H9 (cell line): Measurements from ENCODE around the gene ADCY5. TPM values are rescaled to one million over a fixed set of nuclear protein-coding genes. Genes with fewer than 3 reads are reported as not detected.

Experiments used
- DNase-seq: peaks from one replicate; pipeline ENCODE4 v3.0.0-alpha.2; 2017
- H2AFZ ChIP-seq: one replicate; pipeline ENCODE4 v1.6.1; 2013; ENCODE audit warnings: mild to moderate bottlenecking, low read length, control low read depth, moderate library complexity
- H2AK5ac ChIP-seq: 2 replicates; pipeline ENCODE4 v1.6.1; 2013; ENCODE audit warnings: low read length, control low read depth, mixed read lengths; ENCODE audit not compliant: insufficient read length
- H2BK120ac ChIP-seq: one replicate; pipeline ENCODE4 v1.6.1; 2013; ENCODE audit warnings: low read depth, mild to moderate bottlenecking, low read length, control low read depth, inconsistent platforms; ENCODE audit not compliant: poor library complexity, severe bottlenecking
- H2BK12ac ChIP-seq: 2 replicates; pipeline ENCODE4 v1.6.1; 2013; ENCODE audit warnings: low read length, control low read depth, mixed read lengths, low read depth; ENCODE audit not compliant: insufficient read length
- H2BK15ac ChIP-seq: 2 replicates; pipeline ENCODE4 v1.6.1; 2013; ENCODE audit warnings: low read depth, low read length, control low read depth
- H2BK20ac ChIP-seq: one replicate; pipeline ENCODE4 v1.6.1; 2013; ENCODE audit warnings: low read depth, mild to moderate bottlenecking, low read length, control low read depth, inconsistent platforms; ENCODE audit not compliant: poor library complexity, severe bottlenecking
- H2BK5ac ChIP-seq: 2 replicates; pipeline ENCODE4 v1.6.1; 2013; ENCODE audit warnings: low read length, control low read depth, mixed read lengths; ENCODE audit not compliant: insufficient read length
- H3K14ac ChIP-seq: 2 replicates; pipeline ENCODE4 v1.6.1; 2013; ENCODE audit warnings: low read length, control low read depth; ENCODE audit not compliant: insufficient read depth
- H3K18ac ChIP-seq: 2 replicates; pipeline ENCODE4 v1.6.1; 2013; ENCODE audit warnings: low read depth, mild to moderate bottlenecking, mixed read lengths, low read length, control low read depth; ENCODE audit not compliant: insufficient read length
- H3K23ac ChIP-seq: 2 replicates; pipeline ENCODE4 v1.6.1; 2013; ENCODE audit warnings: low read length, control low read depth, mixed read lengths, low read depth; ENCODE audit not compliant: insufficient read length
- H3K23me2 ChIP-seq: 2 replicates; pipeline ENCODE4 v1.6.1; 2013; ENCODE audit warnings: low read depth, mild to moderate bottlenecking, mixed read lengths, low read length, control low read depth; ENCODE audit not compliant: insufficient read length, poor library complexity, severe bottlenecking
- H3K27ac ChIP-seq: 2 replicates; pipeline ENCODE4 v1.5.1; 2013; ENCODE audit warnings: low read length, control low read depth, mixed read lengths, low read depth; ENCODE audit not compliant: insufficient read length
- H3K27me3 ChIP-seq: 2 replicates; pipeline ENCODE4 v1.6.1; 2013; ENCODE audit warnings: low read length, control low read depth, inconsistent platforms; ENCODE audit not compliant: insufficient read depth
- H3K4ac ChIP-seq: 2 replicates; pipeline ENCODE4 v1.6.1; 2013; ENCODE audit warnings: low read depth, mild to moderate bottlenecking, control low read depth, inconsistent platforms, low read length, moderate library complexity
- H3K4me1 ChIP-seq: 2 replicates; pipeline ENCODE4 v1.6.1; 2013; ENCODE audit warnings: low read length, control low read depth, inconsistent platforms; ENCODE audit not compliant: insufficient read depth
- H3K4me2 ChIP-seq: 2 replicates; pipeline ENCODE4 v1.6.1; 2013; ENCODE audit warnings: low read length, control low read depth, mixed read lengths; ENCODE audit not compliant: insufficient read length, insufficient read depth
- H3K56ac ChIP-seq: 2 replicates; pipeline ENCODE4 v1.6.1; 2013; ENCODE audit warnings: low read depth, mild to moderate bottlenecking, mixed read lengths, low read length, control low read depth; ENCODE audit not compliant: insufficient read length
- H3K79me1 ChIP-seq: 2 replicates; pipeline ENCODE4 v1.6.1; 2013; ENCODE audit warnings: low read depth, mild to moderate bottlenecking, moderate library complexity, low read length, control low read depth, inconsistent platforms; ENCODE audit not compliant: insufficient read depth, poor library complexity, severe bottlenecking
- H3K79me2 ChIP-seq: 2 replicates; pipeline ENCODE4 v1.6.1; 2013; ENCODE audit warnings: low read length, control low read depth, inconsistent platforms; ENCODE audit not compliant: insufficient read depth
- H3K9ac ChIP-seq: 2 replicates; pipeline ENCODE4 v1.6.1; 2013; ENCODE audit warnings: low read length, control low read depth, mixed read lengths; ENCODE audit not compliant: insufficient read length; ENCODE audit errors: extremely low read depth
- H3K9me3 ChIP-seq: one replicate; pipeline ENCODE4 v1.6.1; 2013; ENCODE audit warnings: low read depth, low read length, inconsistent platforms; ENCODE audit not compliant: control insufficient read depth
- H3T11ph ChIP-seq: one replicate; pipeline ENCODE4 v1.6.1; 2013; ENCODE audit warnings: mild to moderate bottlenecking, low read length, control low read depth, inconsistent platforms
- H4K20me1 ChIP-seq: one replicate; pipeline ENCODE4 v1.6.1; 2013; ENCODE audit not compliant: control insufficient read depth, insufficient read length, insufficient read depth
- H4K5ac ChIP-seq: 2 replicates; pipeline ENCODE4 v1.6.1; 2013; ENCODE audit warnings: low read depth, mild to moderate bottlenecking, mixed read lengths, low read length, control low read depth; ENCODE audit not compliant: insufficient read length
- H4K8ac ChIP-seq: replicated peaks from 2 replicates; pipeline ENCODE4 v1.6.1; 2013; ENCODE audit warnings: low read length, control low read depth, mixed read lengths, low read depth; ENCODE audit not compliant: insufficient read length
- H4K91ac ChIP-seq: 2 replicates; pipeline ENCODE4 v1.6.1; 2013; ENCODE audit warnings: low read depth, mild to moderate bottlenecking, moderate library complexity, mixed read lengths, low read length, control low read depth; ENCODE audit not compliant: insufficient read length
- H3K27ac Mint-ChIP-seq, 3 experiments: 2 replicates in 2 of 3; 3 replicates in 1 of 3; pipeline ENCODE4 v1.8.0; 2020 to 2021; ENCODE audit warnings: mixed read lengths in 3 of 3, mild to moderate bottlenecking in 1 of 3, moderate library complexity in 1 of 3
- H3K27me3 Mint-ChIP-seq: 2 replicates; pipeline ENCODE4 v1.8.0; 2021; ENCODE audit warnings: low read depth, mild to moderate bottlenecking, moderate library complexity, mixed read lengths
- H3K36me3 Mint-ChIP-seq, 3 experiments: 2 replicates in 2 of 3; 3 replicates in 1 of 3; pipeline ENCODE4 v1.8.0; 2020 to 2021; ENCODE audit warnings: low read depth in 3 of 3, mixed read lengths in 3 of 3; ENCODE audit not compliant: insufficient read depth in 1 of 3
- H3K4me1 Mint-ChIP-seq, 2 experiments: 2 replicates each; pipeline ENCODE4 v1.8.0; 2020; ENCODE audit warnings: mixed read lengths in 2 of 2
- H3K4me3 Mint-ChIP-seq, 2 experiments: 2 replicates in 1 of 2; 3 replicates in 1 of 2; pipeline ENCODE4 v1.8.0; 2020 to 2021; ENCODE audit warnings: mild to moderate bottlenecking in 2 of 2, mixed read lengths in 2 of 2, moderate library complexity in 1 of 2
- H3K9me3 Mint-ChIP-seq, 2 experiments: 2 replicates in 1 of 2; 3 replicates in 1 of 2; pipeline ENCODE4 v1.8.0; 2020; ENCODE audit warnings: mild to moderate bottlenecking in 2 of 2, mixed read lengths in 2 of 2, moderate library complexity in 1 of 2
- CTCF ChIP-seq: fragments of 200-600 bp; sonication (generic); conservative IDR thresholded peaks from 3 replicates; pipeline ENCODE4 v1.8.0; 2021; ENCODE audit warnings: antibody characterized with exemption, mild to moderate bottlenecking
- WGBS: extraction: QIAGEN DNeasy Blood & Tissue Kit; methylation state at CpG from one replicate; pipeline ENCODE4 v1.1.7; 2013; ENCODE audit warnings: missing lambda C conversion rate, low lambda C conversion rate, mixed read lengths; ENCODE audit not compliant: insufficient read length; ENCODE audit errors: extremely low coverage; 5-methylcytosine and 5-hydroxymethylcytosine counted together
- total RNA-seq: library from RNA; stranded (reverse); gene quantifications from 2 replicates; pipeline ENCODE4 v1.2.1, GENCODE V29; 2021

ADCY5 gene
- total RNA-seq, 1 experiment from 2014 or later = 5.0 TPM

GRCh38 chr3:123451186-123451585 lies 2.3 kb upstream of the ADCY5 start:
- H3K4me1 ChIP-seq = no peaks in the 10 kb centered on the region
- Mint-ChIP-seq H3K9me3 (0 out of 5 replicates have a peak, but pooled peaks cover 0 to 2% of the 10 kb centered on the region in 2 experiments), H3K27me3 (peaks cover 59% of the 10 kb centered on the region), H3K36me3 (no peaks in the 10 kb centered on the region; a peak in 1 of 7 replicates), H3K27ac (no peak overlapping the region), H3K4me1 (peaks cover 5 to 7% of the 10 kb centered on the region in 2 experiments; a peak in 3 of 4 replicates), H3K4me3 (no peak overlapping the region)
- H3K4me2 ChIP-seq = no peak overlapping the region
- no peak overlapping the region for H2BK12ac ChIP-seq
- H2BK20ac ChIP-seq = no peak overlapping the region
- H3K4ac ChIP-seq = no peak overlapping the region
- no peak overlapping the region for H3K14ac ChIP-seq
- H3K23ac ChIP-seq = no peak overlapping the region
- no peak overlapping the region for H2AFZ ChIP-seq
- H3K27me3 ChIP-seq = peaks cover 9% of the 10 kb centered on the region; the same call in 1 of the 2 replicates
- no peak overlapping the region for H4K8ac ChIP-seq
- no peak overlapping the region for H4K91ac ChIP-seq
- no peak overlapping the region for H3K9ac ChIP-seq
- no peaks in the 10 kb centered on the region for H3K79me1 ChIP-seq
- H2BK120ac ChIP-seq = no peak overlapping the region
- no peak overlapping the region for H2AK5ac ChIP-seq
- no peaks in the 10 kb centered on the region for H3K79me2 ChIP-seq
- H3K27ac ChIP-seq = no peak overlapping the region
- no peak overlapping the region for H4K5ac ChIP-seq
- no peak overlapping the region for H2BK5ac ChIP-seq
- H3K56ac ChIP-seq = no peak overlapping the region
- no CpG with 5 or more reads among the region's 4 CpGs for WGBS
- H3T11ph ChIP-seq = no peak overlapping the region
- no peaks in the 10 kb centered on the region for H4K20me1 ChIP-seq
- no peak for DNase-seq
- H3K18ac ChIP-seq = no peak overlapping the region
- H2BK15ac ChIP-seq = no peak overlapping the region
- no peaks in the 10 kb centered on the region for H3K9me3 ChIP-seq
- H3K23me2 ChIP-seq = peaks cover 9% of the 10 kb centered on the region
- TF ChIP-seq CTCF = no peak
